Effector memory CD4-positive, alpha-beta T cell (primary cell): ENCODE data around the gene PRDM9.
"Not testable (repeated sequence)": the region's sequence is repeated elsewhere in the genome, so short reads cannot be mapped to it uniquely, and the experiment has no call there.

Source experiments
- DNase-seq, 3 donors: peaks; one replicate each; pipeline ENCODE4 v3.0.0-alpha.2; 2020
- H3K27ac ChIP-seq: 2 replicates; pipeline ENCODE4 v1.7.0; 2013; ENCODE audit warnings: mild to moderate bottlenecking, low read length, moderate library complexity; ENCODE audit not compliant: insufficient read depth, poor library complexity, severe bottlenecking
- H3K27me3 ChIP-seq: replicated peaks from 2 replicates; pipeline ENCODE4 v1.7.0; 2013; ENCODE audit warnings: mild to moderate bottlenecking, low read length; ENCODE audit not compliant: insufficient read depth, control insufficient read depth, poor library complexity, severe bottlenecking
- H3K36me3 ChIP-seq: 2 replicates; pipeline ENCODE4 v1.7.0; 2013; ENCODE audit warnings: mild to moderate bottlenecking, low read length, moderate library complexity; ENCODE audit not compliant: control insufficient read depth, insufficient read depth
- H3K4me1 ChIP-seq: 2 replicates; pipeline ENCODE4 v1.7.0; 2013; ENCODE audit warnings: low read length, mild to moderate bottlenecking; ENCODE audit not compliant: control insufficient read depth, insufficient read depth, poor library complexity, severe bottlenecking
- H3K4me3 ChIP-seq: 2 replicates; pipeline ENCODE4 v1.7.0; 2013; ENCODE audit warnings: low read length, low read depth, mild to moderate bottlenecking; ENCODE audit not compliant: insufficient read depth, poor library complexity, severe bottlenecking
- H3K9me3 ChIP-seq: 2 replicates; pipeline ENCODE4 v1.7.0; 2013; ENCODE audit warnings: mild to moderate bottlenecking, low read length, moderate library complexity; ENCODE audit not compliant: control insufficient read depth

PRDM9 gene

DNA sequence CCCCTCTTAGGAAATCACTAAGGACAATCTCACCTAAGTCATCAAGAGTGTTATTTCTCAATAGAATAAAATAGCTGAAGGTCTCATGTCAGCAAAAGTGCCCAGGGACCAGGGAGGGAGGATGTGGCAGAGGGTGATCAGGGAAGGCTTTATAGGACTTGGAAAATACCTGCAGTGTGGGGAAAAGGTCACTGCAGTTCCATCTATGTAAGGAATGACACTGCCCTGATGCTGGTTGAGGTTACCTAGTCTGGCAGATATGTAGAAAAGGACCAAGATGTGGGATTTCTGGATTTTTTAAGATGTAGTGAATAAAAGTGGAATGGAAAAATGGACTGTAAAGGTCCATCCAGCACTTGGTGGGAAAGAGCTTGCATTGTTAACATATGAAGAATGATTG lies 18.3 kb downstream of the PRDM9 start:
- no peak for DNase-seq
- Histone ChIP-seq H3K4me1 (no peaks in the 10 kb centered on the region), H3K27me3 (no peaks in the 10 kb centered on the region), H3K4me3 (no peak overlapping the region), H3K36me3 (no peaks in the 10 kb centered on the region), H3K9me3 (no peaks in the 10 kb centered on the region), H3K27ac (no peak overlapping the region)

DNA sequence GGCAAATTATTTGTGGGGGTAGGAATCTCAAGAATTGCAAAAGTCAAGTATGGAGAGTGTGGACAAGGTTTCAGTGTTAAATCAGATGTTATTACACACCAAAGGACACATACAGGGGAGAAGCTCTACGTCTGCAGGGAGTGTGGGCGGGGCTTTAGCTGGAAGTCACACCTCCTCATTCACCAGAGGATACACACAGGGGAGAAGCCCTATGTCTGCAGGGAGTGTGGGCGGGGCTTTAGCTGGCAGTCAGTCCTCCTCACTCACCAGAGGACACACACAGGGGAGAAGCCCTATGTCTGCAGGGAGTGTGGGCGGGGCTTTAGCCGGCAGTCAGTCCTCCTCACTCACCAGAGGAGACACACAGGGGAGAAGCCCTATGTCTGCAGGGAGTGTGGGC lies 19.2 kb downstream of the PRDM9 start:
- not testable (repeated sequence) for H3K36me3 ChIP-seq, H3K4me3 ChIP-seq, DNase-seq, H3K9me3 ChIP-seq, H3K4me1 ChIP-seq, H3K27ac ChIP-seq, H3K27me3 ChIP-seq

DNA sequence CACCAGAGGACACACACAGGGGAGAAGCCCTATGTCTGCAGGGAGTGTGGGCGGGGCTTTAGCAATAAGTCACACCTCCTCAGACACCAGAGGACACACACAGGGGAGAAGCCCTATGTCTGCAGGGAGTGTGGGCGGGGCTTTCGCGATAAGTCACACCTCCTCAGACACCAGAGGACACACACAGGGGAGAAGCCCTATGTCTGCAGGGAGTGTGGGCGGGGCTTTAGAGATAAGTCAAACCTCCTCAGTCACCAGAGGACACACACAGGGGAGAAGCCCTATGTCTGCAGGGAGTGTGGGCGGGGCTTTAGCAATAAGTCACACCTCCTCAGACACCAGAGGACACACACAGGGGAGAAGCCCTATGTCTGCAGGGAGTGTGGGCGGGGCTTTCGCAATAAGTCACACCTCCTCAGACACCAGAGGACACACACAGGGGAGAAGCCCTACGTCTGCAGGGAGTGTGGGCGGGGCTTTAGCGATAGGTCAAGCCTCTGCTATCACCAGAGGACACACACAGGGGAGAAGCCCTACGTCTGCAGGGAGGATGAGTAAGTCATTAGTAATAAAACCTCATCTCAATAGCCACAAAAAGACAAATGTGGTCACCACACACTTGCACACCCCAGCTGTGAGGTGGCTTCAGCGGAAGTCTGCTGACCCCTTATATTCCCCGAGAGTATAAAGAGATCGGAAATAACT lies 20.0 kb downstream of the PRDM9 start:
- H3K36me3 ChIP-seq, H3K27ac ChIP-seq, H3K9me3 ChIP-seq, H3K4me1 ChIP-seq, DNase-seq, H3K27me3 ChIP-seq, H3K4me3 ChIP-seq: not testable (repeated sequence)

DNA sequence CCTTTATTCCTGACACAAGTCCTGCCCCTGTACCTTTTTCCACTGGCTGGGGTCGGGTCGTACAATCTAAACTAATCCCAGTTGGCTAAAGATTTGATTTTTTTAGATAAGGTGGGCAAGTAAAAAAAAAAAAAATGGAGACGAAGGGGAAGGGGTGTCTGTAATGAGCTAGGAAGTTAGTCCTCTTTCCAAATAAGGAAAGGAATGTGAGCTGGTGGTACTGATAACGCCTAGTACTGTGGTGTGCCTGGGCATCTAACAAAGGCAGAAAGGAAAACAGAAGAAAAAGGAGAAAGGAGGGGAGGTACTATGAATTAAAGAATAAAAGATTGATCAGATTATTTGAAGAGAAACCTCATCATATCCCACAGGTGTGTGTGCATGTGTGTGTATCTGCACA lies 21.3 kb downstream of the PRDM9 start:
- Histone ChIP-seq H3K9me3 (no peaks in the 10 kb centered on the region), H3K4me3 (no peak overlapping the region), H3K36me3 (no peaks in the 10 kb centered on the region), H3K4me1 (no peaks in the 10 kb centered on the region), H3K27me3 (no peaks in the 10 kb centered on the region), H3K27ac (no peak overlapping the region)
- no peak for DNase-seq

DNA sequence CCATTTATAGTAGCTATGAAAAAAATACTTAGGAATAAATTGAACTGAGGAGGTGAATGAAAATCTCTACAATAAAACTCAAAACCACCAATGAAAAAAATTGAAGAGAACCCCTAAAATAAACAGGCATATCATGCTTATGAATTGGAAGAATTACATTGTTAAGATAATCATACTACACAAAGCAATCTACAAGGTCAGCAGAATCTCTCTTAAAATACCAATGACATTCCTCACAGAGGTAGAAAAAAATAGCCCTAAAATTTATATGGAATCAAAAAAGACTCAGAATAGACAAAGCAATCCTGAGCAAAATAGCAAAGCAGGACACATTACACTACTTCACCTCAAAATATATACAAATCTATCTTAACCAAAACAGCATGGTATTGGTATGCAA lies 23.2 kb downstream of the PRDM9 start:
- Histone ChIP-seq H3K9me3 (no peaks in the 10 kb centered on the region), H3K4me1 (no peaks in the 10 kb centered on the region), H3K27ac (no peak overlapping the region), H3K27me3 (no peaks in the 10 kb centered on the region), H3K4me3 (no peak overlapping the region), H3K36me3 (no peaks in the 10 kb centered on the region)
- DNase-seq: no peak

DNA sequence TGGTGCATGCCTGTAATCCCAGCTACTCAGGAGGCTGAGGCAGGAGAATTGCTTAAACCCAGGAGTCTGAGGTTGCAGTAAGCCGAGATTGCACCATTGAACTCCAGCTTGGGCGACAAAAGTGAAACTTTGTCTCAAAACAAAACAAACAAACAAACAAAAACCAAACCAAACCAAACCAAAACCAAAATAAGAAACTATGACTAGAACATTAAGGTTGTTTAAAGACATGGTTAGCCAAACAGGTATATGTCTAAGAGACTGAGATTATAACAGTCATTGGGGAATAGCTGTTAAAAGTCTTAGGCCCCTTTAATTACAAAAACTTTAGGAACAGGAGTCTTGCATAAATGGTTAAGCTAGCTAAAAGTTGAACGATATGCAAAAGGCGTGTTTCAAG lies 63.6 kb downstream of the PRDM9 start:
- Histone ChIP-seq H3K27ac (no peak overlapping the region), H3K27me3 (no peaks in the 10 kb centered on the region), H3K4me3 (no peak overlapping the region), H3K4me1 (no peaks in the 10 kb centered on the region), H3K9me3 (no peaks in the 10 kb centered on the region), H3K36me3 (no peaks in the 10 kb centered on the region)
- no peak for DNase-seq
